K562 (cell line): ENCODE measurements around the gene NEDD1.

Experiments
- CEBPB ChIP-seq: fragments of 450-650 bp; IDR thresholded peaks from 2 replicates; pipeline ENCODE4 v1.6.1; 2016; ENCODE audit warnings: missing genetic modification characterization, missing compliant biosample characterization
- CTCF ChIP-seq, 3 experiments: IDR thresholded peaks in 2 of 3; conservative IDR thresholded peaks in 1 of 3; 2 replicates each; pipeline ENCODE4 v1.5.1; 2011 to 2012; ENCODE audit warnings: low read length in 3 of 3, mild to moderate bottlenecking in 3 of 3, control low read depth in 2 of 3, improper control_type of control experiment in 1 of 3, inconsistent platforms in 1 of 3, low read depth in 1 of 3, mixed read lengths in 1 of 3, moderate library complexity in 1 of 3; ENCODE audit not compliant: insufficient read depth in 2 of 3
- KDM1A ChIP-seq, 2 experiments: fragments of 450-650 bp; IDR thresholded peaks; 2 replicates each; pipeline ENCODE4 v1.6.1; 2016; ENCODE audit warnings: mild to moderate bottlenecking in 2 of 2
- MEF2A ChIP-seq: IDR thresholded peaks from 2 replicates; pipeline ENCODE4 v1.6.1; 2011; ENCODE audit warnings: low read depth, mild to moderate bottlenecking, low read length, moderate library complexity; ENCODE audit not compliant: control insufficient read depth
- MEIS2 ChIP-seq: fragments of 450-650 bp; IDR thresholded peaks from 2 replicates; pipeline ENCODE4 v1.6.1; 2014; ENCODE audit warnings: mild to moderate bottlenecking; ENCODE audit not compliant: partially characterized antibody
- MNT ChIP-seq, 2 experiments: fragments of 450-650 bp; conservative IDR thresholded peaks; 2 replicates each; pipeline ENCODE4 v1.6.1; 2017; ENCODE audit warnings: mild to moderate bottlenecking in 2 of 2, moderate library complexity in 2 of 2
- ZBTB17 ChIP-seq: fragments of 450-650 bp; formaldehyde crosslinking; IDR thresholded peaks from 2 replicates; pipeline ENCODE4 v1.4.0; 2020; ENCODE audit warnings: mild to moderate bottlenecking
- ZNF263 ChIP-seq: sonication (generic); formaldehyde crosslinking; IDR thresholded peaks from 2 replicates; pipeline ENCODE4 v1.8.0; 2022; ENCODE audit warnings: mild to moderate bottlenecking, missing genetic modification reagents, borderline replicate concordance
- ZNF785 ChIP-seq: fragments of 250-450 bp; sonication (Bioruptor Pico); IDR thresholded peaks from 2 replicates; pipeline ENCODE4 v1.4.0; 2020; ENCODE audit warnings: mild to moderate bottlenecking
- TF ChIP-seq, protein P1 (sequence below): fragments of 200-800 bp; sonication (Bioruptor generic); IDR thresholded peaks from 2 replicates; pipeline ENCODE4 v1.6.1; 2016; ENCODE audit warnings: missing genetic modification characterization, missing compliant biosample characterization
- TF ChIP-seq, protein P2 (sequence below): sonication (generic); formaldehyde crosslinking; IDR thresholded peaks from 2 replicates; pipeline ENCODE4 v1.8.0; 2022; ENCODE audit warnings: missing genetic modification reagents, mild to moderate bottlenecking, borderline replicate concordance

DNA sequence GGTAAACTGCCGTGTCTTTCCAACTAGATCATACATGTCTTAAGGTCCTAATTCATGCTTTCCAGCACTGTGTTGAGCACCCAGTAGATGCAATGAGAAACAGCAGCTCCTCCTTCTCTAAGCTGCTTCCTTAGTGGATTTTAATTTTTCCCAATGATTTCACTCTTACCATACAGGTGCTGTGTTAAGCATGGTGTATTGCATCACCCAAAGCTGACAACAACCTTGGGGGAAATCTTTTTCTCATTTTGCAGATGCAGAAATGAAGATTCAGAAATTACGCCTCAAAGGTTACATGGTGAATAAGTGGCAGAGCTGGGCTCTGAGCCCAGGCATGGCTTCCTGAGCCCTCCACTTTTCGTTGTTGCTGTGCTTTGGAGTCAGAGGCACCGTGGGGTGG, 75.6 kb downstream of the NEDD1 start:
- no peak for TF ChIP-seq CTCF (IDR thresholded peaks at IDR 0.05 in 2 of 3, conservative IDR thresholded peaks at IDR 0.05 in 1 of 3; ENCODE audit: insufficient read depth in 2 of 3, low read depth in 1 of 3, low read length in 3 of 3)
- no peak for TF ChIP-seq MEF2A
- no peak for TF ChIP-seq ZBTB17 (CRISPR knock-in tag)
- TF ChIP-seq, protein P1, sequence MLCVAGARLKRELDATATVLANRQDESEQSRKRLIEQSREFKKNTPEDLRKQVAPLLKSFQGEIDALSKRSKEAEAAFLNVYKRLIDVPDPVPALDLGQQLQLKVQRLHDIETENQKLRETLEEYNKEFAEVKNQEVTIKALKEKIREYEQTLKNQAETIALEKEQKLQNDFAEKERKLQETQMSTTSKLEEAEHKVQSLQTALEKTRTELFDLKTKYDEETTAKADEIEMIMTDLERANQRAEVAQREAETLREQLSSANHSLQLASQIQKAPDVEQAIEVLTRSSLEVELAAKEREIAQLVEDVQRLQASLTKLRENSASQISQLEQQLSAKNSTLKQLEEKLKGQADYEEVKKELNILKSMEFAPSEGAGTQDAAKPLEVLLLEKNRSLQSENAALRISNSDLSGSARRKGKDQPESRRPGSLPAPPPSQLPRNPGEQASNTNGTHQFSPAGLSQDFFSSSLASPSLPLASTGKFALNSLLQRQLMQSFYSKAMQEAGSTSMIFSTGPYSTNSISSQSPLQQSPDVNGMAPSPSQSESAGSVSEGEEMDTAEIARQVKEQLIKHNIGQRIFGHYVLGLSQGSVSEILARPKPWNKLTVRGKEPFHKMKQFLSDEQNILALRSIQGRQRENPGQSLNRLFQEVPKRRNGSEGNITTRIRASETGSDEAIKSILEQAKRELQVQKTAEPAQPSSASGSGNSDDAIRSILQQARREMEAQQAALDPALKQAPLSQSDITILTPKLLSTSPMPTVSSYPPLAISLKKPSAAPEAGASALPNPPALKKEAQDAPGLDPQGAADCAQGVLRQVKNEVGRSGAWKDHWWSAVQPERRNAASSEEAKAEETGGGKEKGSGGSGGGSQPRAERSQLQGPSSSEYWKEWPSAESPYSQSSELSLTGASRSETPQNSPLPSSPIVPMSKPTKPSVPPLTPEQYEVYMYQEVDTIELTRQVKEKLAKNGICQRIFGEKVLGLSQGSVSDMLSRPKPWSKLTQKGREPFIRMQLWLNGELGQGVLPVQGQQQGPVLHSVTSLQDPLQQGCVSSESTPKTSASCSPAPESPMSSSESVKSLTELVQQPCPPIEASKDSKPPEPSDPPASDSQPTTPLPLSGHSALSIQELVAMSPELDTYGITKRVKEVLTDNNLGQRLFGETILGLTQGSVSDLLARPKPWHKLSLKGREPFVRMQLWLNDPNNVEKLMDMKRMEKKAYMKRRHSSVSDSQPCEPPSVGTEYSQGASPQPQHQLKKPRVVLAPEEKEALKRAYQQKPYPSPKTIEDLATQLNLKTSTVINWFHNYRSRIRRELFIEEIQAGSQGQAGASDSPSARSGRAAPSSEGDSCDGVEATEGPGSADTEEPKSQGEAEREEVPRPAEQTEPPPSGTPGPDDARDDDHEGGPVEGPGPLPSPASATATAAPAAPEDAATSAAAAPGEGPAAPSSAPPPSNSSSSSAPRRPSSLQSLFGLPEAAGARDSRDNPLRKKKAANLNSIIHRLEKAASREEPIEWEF (CRISPR knock-in tag): no peak
- no peak for TF ChIP-seq ZNF785 (CRISPR knock-in tag)
- TF ChIP-seq, protein P2, sequence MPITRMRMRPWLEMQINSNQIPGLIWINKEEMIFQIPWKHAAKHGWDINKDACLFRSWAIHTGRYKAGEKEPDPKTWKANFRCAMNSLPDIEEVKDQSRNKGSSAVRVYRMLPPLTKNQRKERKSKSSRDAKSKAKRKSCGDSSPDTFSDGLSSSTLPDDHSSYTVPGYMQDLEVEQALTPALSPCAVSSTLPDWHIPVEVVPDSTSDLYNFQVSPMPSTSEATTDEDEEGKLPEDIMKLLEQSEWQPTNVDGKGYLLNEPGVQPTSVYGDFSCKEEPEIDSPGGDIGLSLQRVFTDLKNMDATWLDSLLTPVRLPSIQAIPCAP (CRISPR knock-in tag): no peak
- no peak for TF ChIP-seq MEIS2
- no peak for TF ChIP-seq KDM1A (IDR thresholded peaks at IDR 0.05)
- TF ChIP-seq CEBPB (tag): 0 out of 2 replicates have a peak, but pooled peaks have one; percentile 44
- no peak for TF ChIP-seq MNT (conservative IDR thresholded peaks at IDR 0.05)
- TF ChIP-seq ZNF263: no peak
